SU-DHL-6 (cell line): ENCODE data around the gene UBAC2.

Experiments used
- H2AFZ ChIP-seq: fragments of 200-600 bp; sonication (generic); 2 replicates; pipeline ENCODE4 v1.6.1; 2014; ENCODE audit warnings: low read depth, mild to moderate bottlenecking, moderate library complexity, mixed read lengths, antibody characterized with exemption, low read length; ENCODE audit not compliant: severe bottlenecking
- H3F3A ChIP-seq: fragments of 200-600 bp; shearing (Covaris generic); 2 replicates; pipeline ENCODE4 v1.6.0; 2016; ENCODE audit warnings: antibody characterized with exemption, mild to moderate bottlenecking; ENCODE audit not compliant: insufficient read depth
- H3K27ac ChIP-seq: fragments of 200-600 bp; sonication (generic); 2 replicates; pipeline ENCODE4 v1.5.1; 2016; ENCODE audit warnings: low read depth, mild to moderate bottlenecking, low read length, moderate library complexity, mixed read lengths
- H3K27me3 ChIP-seq: fragments of 200-600 bp; sonication (generic), shearing (Covaris generic); 2 replicates; pipeline ENCODE4 v1.6.0; 2014; ENCODE audit warnings: mild to moderate bottlenecking, low read length
- H3K36me3 ChIP-seq: fragments of 200-600 bp; sonication (generic); 2 replicates; pipeline ENCODE4 v1.6.1; 2014; ENCODE audit warnings: mild to moderate bottlenecking, low read length, mixed read lengths
- H3K4me2 ChIP-seq: fragments of 300-600, 200-600 bp; shearing (Covaris generic), sonication (generic); 2 replicates; pipeline ENCODE4 v1.6.0; 2014; ENCODE audit warnings: low read length, low read depth, mild to moderate bottlenecking; ENCODE audit not compliant: poor library complexity, severe bottlenecking
- H3K4me3 ChIP-seq: fragments of 200-600 bp; sonication (generic); 2 replicates; pipeline ENCODE4 v1.5.1; 2014; ENCODE audit warnings: antibody characterized with exemption, low read length, mild to moderate bottlenecking, mixed read lengths; ENCODE audit not compliant: insufficient read depth, poor library complexity, severe bottlenecking
- H3K79me2 ChIP-seq: fragments of 200-600 bp; sonication (generic); 2 replicates; pipeline ENCODE4 v1.6.1; 2014; ENCODE audit warnings: mild to moderate bottlenecking, low read length, moderate library complexity; ENCODE audit not compliant: insufficient read depth
- H3K9ac ChIP-seq: fragments of 200-600 bp; sonication (generic); 2 replicates; pipeline ENCODE4 v1.7.0; 2014; ENCODE audit warnings: mild to moderate bottlenecking, low read length
- H3K9me2 ChIP-seq: fragments of 200-600 bp; sonication (generic); replicated peaks from 2 replicates; pipeline ENCODE4 v1.6.1; 2014; ENCODE audit warnings: low read length; ENCODE audit not compliant: insufficient read depth
- H3K9me3 ChIP-seq: fragments of 200-600 bp; sonication (generic); 2 replicates; pipeline ENCODE4 v1.6.1; 2014; ENCODE audit warnings: low read length, mixed read lengths; ENCODE audit not compliant: insufficient read depth
- H4K20me1 ChIP-seq: fragments of 200-600 bp; sonication (generic); 2 replicates; pipeline ENCODE4 v1.6.1; 2014; ENCODE audit warnings: low read depth, mild to moderate bottlenecking, antibody characterized with exemption, low read length, moderate library complexity, mixed read lengths
- CTCF ChIP-seq: fragments of 200-600 bp; sonication (generic); IDR thresholded peaks from one replicate; pipeline ENCODE4 v1.5.1; 2017; ENCODE audit warnings: antibody characterized with exemption, mild to moderate bottlenecking, low read length, moderate library complexity; ENCODE audit not compliant: insufficient read depth, poor library complexity, severe bottlenecking
- EZH2phosphoT487 ChIP-seq: fragments of 200-600 bp; sonication (generic), shearing (Covaris generic); conservative IDR thresholded peaks from 2 replicates; pipeline ENCODE4 v1.6.1; 2018; ENCODE audit warnings: mild to moderate bottlenecking, antibody characterized with exemption, low read length, moderate library complexity, mixed read lengths

Gene UBAC2

GRCh38 chr13:99382428-99383133 is 181.9 kb downstream of the UBAC2 start:
- H3K4me2 ChIP-seq = no peak overlapping the region
- H3K4me3 ChIP-seq = no peak overlapping the region
- no peak overlapping the region for H3K9ac ChIP-seq
- no peak overlapping the region for H2AFZ ChIP-seq
- no peaks in the 10 kb centered on the region for H3K9me3 ChIP-seq
- no peaks in the 10 kb centered on the region for H3F3A ChIP-seq
- no peak for TF ChIP-seq EZH2phosphoT487
- no peak for TF ChIP-seq CTCF
- no peaks in the 10 kb centered on the region for H3K36me3 ChIP-seq
- no peaks in the 10 kb centered on the region for H4K20me1 ChIP-seq
- no peaks in the 10 kb centered on the region for H3K9me2 ChIP-seq
- H3K27ac ChIP-seq = no peak overlapping the region
- no peaks in the 10 kb centered on the region for H3K27me3 ChIP-seq
- H3K79me2 ChIP-seq = no peaks in the 10 kb centered on the region

GRCh38 chr13:99383511-99383921 is 182.9 kb downstream of the UBAC2 start:
- Histone ChIP-seq H3K4me3 (no peak overlapping the region), H3K9ac (no peak overlapping the region)

GRCh38 chr13:99383946-99384345 is 183.3 kb downstream of the UBAC2 start:
- Histone ChIP-seq H2AFZ (no peak overlapping the region), H3K9me3 (no peaks in the 10 kb centered on the region), H3K36me3 (no peaks in the 10 kb centered on the region), H3K4me3 (no peak overlapping the region), H3F3A (no peaks in the 10 kb centered on the region), H3K9me2 (no peaks in the 10 kb centered on the region), H4K20me1 (no peaks in the 10 kb centered on the region), H3K4me2 (no peak overlapping the region), H3K9ac (no peak overlapping the region), H3K27me3 (no peaks in the 10 kb centered on the region), H3K27ac (no peak overlapping the region), H3K79me2 (no peaks in the 10 kb centered on the region)
- no peak for TF ChIP-seq CTCF
- TF ChIP-seq EZH2phosphoT487 = no peak

More at GRCh38 chr13:99383511-99383921, 182.9 kb downstream of the UBAC2 start:
- Histone ChIP-seq H3F3A (no peaks in the 10 kb centered on the region), H3K36me3 (no peaks in the 10 kb centered on the region), H2AFZ (no peak overlapping the region), H3K79me2 (no peaks in the 10 kb centered on the region), H3K9me3 (no peaks in the 10 kb centered on the region), H3K4me2 (no peak overlapping the region), H3K27me3 (no peaks in the 10 kb centered on the region), H3K9me2 (no peaks in the 10 kb centered on the region), H3K27ac (no peak overlapping the region), H4K20me1 (no peaks in the 10 kb centered on the region)
- no peak for TF ChIP-seq EZH2phosphoT487
- TF ChIP-seq CTCF = no peak
